DOHH2 (cell line): ENCODE data around the gene SLC2A9.

ENCODE experiments used
- H3F3A ChIP-seq: fragments of 200-600 bp; sonication (generic), shearing (Covaris generic); 2 replicates; pipeline ENCODE4 v1.6.0; 2016; ENCODE audit warnings: antibody characterized with exemption, mild to moderate bottlenecking; ENCODE audit not compliant: control insufficient read depth, insufficient read depth
- H3K27ac ChIP-seq: fragments of 200-600 bp; sonication (generic); 2 replicates; pipeline ENCODE4 v1.5.1; 2014; ENCODE audit warnings: low read depth, mild to moderate bottlenecking, low read length, moderate library complexity
- H3K27me3 ChIP-seq: fragments of 200-600 bp; sonication (generic); 2 replicates; pipeline ENCODE4 v1.6.1; 2014; ENCODE audit warnings: mild to moderate bottlenecking, low read length, mixed read lengths; ENCODE audit not compliant: control insufficient read depth
- H3K36me3 ChIP-seq: fragments of 200-600 bp; sonication (generic); 2 replicates; pipeline ENCODE4 v1.6.1; 2014; ENCODE audit warnings: mild to moderate bottlenecking, low read length, moderate library complexity, mixed read lengths; ENCODE audit not compliant: control insufficient read depth
- H3K4me1 ChIP-seq: fragments of 200-600 bp; sonication (generic); 2 replicates; pipeline ENCODE4 v1.6.1; 2014; ENCODE audit warnings: mild to moderate bottlenecking, low read length, mixed read lengths; ENCODE audit not compliant: control insufficient read depth
- H3K4me2 ChIP-seq: fragments of 200-600 bp; sonication (generic); 2 replicates; pipeline ENCODE4 v1.6.0; 2014; ENCODE audit warnings: mild to moderate bottlenecking, low read length, moderate library complexity
- H3K4me3 ChIP-seq: fragments of 200-600 bp; sonication (generic); 2 replicates; pipeline ENCODE4 v1.5.1; 2014; ENCODE audit warnings: mild to moderate bottlenecking, low read length, mixed read lengths
- H3K79me2 ChIP-seq: fragments of 200-600 bp; sonication (generic); 2 replicates; pipeline ENCODE4 v1.6.1; 2014; ENCODE audit warnings: mild to moderate bottlenecking, low read length, mixed read lengths; ENCODE audit not compliant: control insufficient read depth
- H3K9me2 ChIP-seq: fragments of 200-600 bp; sonication (generic); replicated peaks from 2 replicates; pipeline ENCODE4 v1.6.1; 2014; ENCODE audit warnings: mild to moderate bottlenecking, low read length, mixed read lengths; ENCODE audit not compliant: control insufficient read depth
- H3K9me3 ChIP-seq: fragments of 200-600 bp; sonication (generic); 2 replicates; pipeline ENCODE4 v1.6.1; 2014; ENCODE audit warnings: antibody characterized with exemption, low read length, mixed read lengths; ENCODE audit not compliant: control insufficient read depth, insufficient read depth
- H4K20me1 ChIP-seq: fragments of 200-600 bp; sonication (generic); 2 replicates; pipeline ENCODE4 v1.6.0; 2014; ENCODE audit warnings: low read depth, mild to moderate bottlenecking, antibody characterized with exemption, low read length, moderate library complexity; ENCODE audit not compliant: control insufficient read depth, insufficient read depth
- CTCF ChIP-seq: fragments of 200-600 bp; sonication (generic); IDR thresholded peaks from one replicate; pipeline ENCODE4 v1.5.1; 2014; ENCODE audit warnings: antibody characterized with exemption, mild to moderate bottlenecking, low read depth, low read length; ENCODE audit not compliant: poor library complexity, severe bottlenecking
- EZH2phosphoT487 ChIP-seq: fragments of 200-600 bp; sonication (generic); IDR thresholded peaks from 2 replicates; pipeline ENCODE4 v1.6.1; 2017; ENCODE audit warnings: borderline replicate concordance, mild to moderate bottlenecking, antibody characterized with exemption, low read length, moderate library complexity, mixed read lengths

SLC2A9 gene

GRCh38 chr4:9891740-9892139, 129.6 kb downstream of the SLC2A9 start:
- H3F3A ChIP-seq: no peaks in the 10 kb centered on the region
- H3K27me3 ChIP-seq: peaks cover 12% of the 10 kb centered on the region; the same call in 1 of the 2 replicates
- H3K79me2 ChIP-seq: no peaks in the 10 kb centered on the region
- H3K4me1 ChIP-seq: no peaks in the 10 kb centered on the region
- H3K4me3 ChIP-seq: no peak overlapping the region
- TF ChIP-seq CTCF (no peak), EZH2phosphoT487 (no peak)
- no peaks in the 10 kb centered on the region for H3K9me2 ChIP-seq
- no peaks in the 10 kb centered on the region for H3K9me3 ChIP-seq
- H3K27ac ChIP-seq: no peak overlapping the region
- H3K4me2 ChIP-seq: no peak overlapping the region
- no peaks in the 10 kb centered on the region for H3K36me3 ChIP-seq
- H4K20me1 ChIP-seq: no peaks in the 10 kb centered on the region

- H3F3A ChIP-seq: no peaks in the 10 kb centered on the region
- no peak overlapping the region for H3K4me2 ChIP-seq
- no peaks in the 10 kb centered on the region for H3K36me3 ChIP-seq
- H3K27ac ChIP-seq: no peak overlapping the region
- H3K79me2 ChIP-seq: no peaks in the 10 kb centered on the region
- H3K4me3 ChIP-seq: no peak overlapping the region
- H4K20me1 ChIP-seq: no peaks in the 10 kb centered on the region
- no peaks in the 10 kb centered on the region for H3K9me2 ChIP-seq
- no peaks in the 10 kb centered on the region for H3K4me1 ChIP-seq
- H3K9me3 ChIP-seq: no peaks in the 10 kb centered on the region
- TF ChIP-seq EZH2phosphoT487: no peak
- peaks cover 9% of the 10 kb centered on the region; the same call in 1 of the 2 replicates for H3K27me3 ChIP-seq
Observed at GRCh38 chr4:9891056-9891455, 130.2 kb downstream of the SLC2A9 start.

GRCh38 chr4:9889306-9889705, 132.0 kb downstream of the SLC2A9 start:
- Histone ChIP-seq H3K27me3 (no peaks in the 10 kb centered on the region), H3K4me3 (no peak overlapping the region), H3K27ac (no peak overlapping the region), H3K4me1 (no peaks in the 10 kb centered on the region), H3K79me2 (no peaks in the 10 kb centered on the region), H3F3A (no peaks in the 10 kb centered on the region), H3K4me2 (no peak overlapping the region), H3K9me2 (no peaks in the 10 kb centered on the region), H3K36me3 (no peaks in the 10 kb centered on the region), H3K9me3 (no peaks in the 10 kb centered on the region), H4K20me1 (no peaks in the 10 kb centered on the region)
- TF ChIP-seq EZH2phosphoT487 (no peak), CTCF (no peak)

GRCh38 chr4:9885958-9886357, 135.3 kb downstream of the SLC2A9 start:
- Histone ChIP-seq H3K9me3 (no peaks in the 10 kb centered on the region), H3F3A (no peaks in the 10 kb centered on the region), H3K27ac (no peak overlapping the region), H3K27me3 (peaks cover 2% of the 10 kb centered on the region; the same call in 1 of the 2 replicates), H3K9me2 (no peaks in the 10 kb centered on the region), H3K4me2 (no peak overlapping the region), H3K4me1 (no peaks in the 10 kb centered on the region), H3K36me3 (no peaks in the 10 kb centered on the region), H4K20me1 (no peaks in the 10 kb centered on the region), H3K79me2 (no peaks in the 10 kb centered on the region), H3K4me3 (no peak overlapping the region)
- TF ChIP-seq EZH2phosphoT487 (no peak), CTCF (no peak)
